ENCODE results near the gene MT1A.

The MT1A gene

DNA sequence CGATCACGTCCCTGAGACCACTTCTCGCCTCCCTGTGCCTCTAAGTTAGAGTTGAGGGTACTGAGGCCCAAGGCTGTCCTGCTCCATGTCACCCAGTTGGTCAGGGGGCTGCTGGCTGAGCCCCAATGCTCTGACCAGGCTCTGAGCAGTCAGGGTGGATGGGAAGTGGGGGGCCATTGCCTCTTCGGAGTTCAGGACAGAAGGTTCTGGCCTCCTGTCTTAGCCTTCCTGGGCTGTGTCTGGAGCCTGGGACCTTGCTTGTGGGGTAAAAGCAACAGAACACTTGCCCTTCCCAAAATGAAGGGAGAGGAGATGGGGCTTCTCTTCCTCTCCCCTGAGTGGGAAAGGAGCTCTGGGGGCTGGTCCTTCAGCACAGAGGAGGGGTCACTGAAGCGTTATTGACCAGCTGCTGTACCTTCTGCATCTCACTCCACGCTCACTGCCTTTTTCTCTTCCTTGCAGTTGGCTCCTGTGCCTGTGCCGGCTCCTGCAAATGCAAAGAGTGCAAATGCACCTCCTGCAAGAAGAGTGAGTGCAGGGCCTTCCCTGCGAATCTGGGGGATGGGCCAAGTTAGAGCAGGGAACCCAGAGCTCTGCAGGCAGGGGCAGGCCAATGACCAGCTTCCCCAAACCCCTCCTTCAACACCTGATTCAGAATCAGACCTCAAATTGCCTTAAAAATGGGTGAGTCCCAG, 44.4 kb downstream of the MT1A start:
- DNase-seq: no peak

DNA sequence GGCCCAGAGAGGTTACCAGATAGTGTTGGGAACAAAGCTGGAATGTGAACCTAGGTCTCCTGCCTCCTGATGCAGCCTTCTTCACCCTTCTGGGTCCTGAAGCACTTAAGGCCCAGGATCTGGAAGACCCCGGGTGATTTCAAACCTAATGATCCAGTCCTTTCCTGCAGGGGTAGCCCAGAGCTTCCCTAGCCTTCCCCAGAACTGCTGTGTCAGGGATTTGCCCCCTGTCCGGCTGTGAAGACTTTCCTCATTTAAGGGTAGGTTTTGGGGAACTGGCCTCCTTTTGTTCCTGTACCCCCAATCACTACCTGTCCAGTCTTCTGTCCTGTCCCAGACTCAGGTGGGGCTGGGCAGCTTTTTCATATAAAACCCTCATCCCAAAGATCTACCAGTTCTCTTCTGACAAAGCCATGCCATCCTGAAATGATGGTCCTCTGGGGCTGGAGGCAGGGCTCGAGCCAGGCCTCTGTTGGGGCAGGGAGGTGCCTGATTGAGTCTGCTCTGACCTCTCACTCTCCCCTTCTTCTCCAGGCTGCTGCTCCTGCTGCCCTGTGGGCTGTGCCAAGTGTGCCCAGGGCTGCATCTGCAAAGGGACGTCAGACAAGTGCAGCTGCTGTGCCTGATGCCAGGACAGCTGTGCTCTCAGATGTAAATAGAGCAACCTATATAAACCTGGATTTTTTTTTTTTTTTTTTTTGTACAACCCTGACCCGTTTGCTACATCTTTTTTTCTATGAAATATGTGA, 45.1 kb downstream of the MT1A start:
- DNase-seq: no peak

DNA sequence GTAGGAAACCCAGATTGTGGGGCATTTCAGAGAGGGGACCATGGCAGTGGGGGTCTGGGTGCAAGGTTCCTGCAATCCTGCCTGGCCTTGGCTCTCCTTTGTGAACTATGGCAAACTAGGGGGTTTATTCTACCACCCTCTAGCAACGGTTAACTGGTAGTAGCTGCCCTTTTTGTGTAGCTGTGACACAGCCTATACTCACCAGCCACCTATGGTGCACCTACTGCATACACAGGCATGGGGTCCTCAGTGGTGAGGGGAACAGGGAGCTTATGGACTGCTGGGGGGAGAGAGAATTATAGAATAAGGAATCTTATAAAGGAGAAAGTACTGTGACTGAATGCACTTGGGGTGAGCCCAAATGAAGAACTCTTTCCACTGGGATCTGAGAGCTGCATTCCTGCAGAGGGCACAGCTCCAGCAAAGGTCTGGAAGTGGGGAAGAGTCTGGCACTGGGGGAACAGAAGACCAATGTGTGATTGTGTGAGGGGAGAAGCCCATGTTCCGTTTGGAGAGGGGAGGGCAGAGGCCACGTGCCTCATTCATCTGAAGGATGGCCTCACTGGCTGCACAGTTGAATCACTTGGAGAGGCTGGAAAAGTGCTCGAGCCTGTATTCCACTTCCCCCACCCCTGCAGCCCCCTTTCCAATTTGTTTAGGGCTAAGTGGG, 45.9 kb downstream of the MT1A start:
- DNase-seq: no peak

DNA sequence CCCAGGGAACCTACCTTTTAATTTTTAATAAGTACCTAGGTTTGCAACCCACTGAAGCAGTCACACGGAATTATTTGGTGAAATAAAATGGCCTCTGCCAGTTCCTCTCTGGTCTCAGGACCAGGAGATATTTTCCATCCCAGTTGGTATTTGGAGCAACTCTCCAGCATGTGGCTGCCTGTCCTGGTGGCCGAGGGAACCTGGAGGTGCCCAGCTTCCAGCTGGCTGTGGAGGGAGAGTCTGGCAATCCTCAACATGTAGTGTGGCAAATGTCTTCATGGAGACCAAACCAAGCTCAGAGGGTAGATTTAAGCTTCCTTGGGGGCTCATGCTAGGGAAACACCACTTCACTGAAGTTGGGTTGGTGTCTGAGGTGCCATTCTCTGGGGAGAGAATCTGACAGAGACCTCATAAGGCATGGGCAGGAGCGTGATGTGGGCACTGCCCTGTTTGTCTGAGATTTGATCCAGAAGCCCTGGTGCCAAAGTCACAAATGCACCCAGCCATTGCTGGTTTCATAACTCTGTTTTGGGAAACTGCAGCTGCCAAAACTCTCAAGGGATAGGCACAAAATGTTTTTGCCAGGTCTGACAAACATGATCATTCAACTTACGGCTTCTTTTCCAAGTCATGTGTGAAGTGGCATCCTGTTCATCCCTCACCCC, 46.6 kb downstream of the MT1A start:
- DNase-seq: no peak

DNA sequence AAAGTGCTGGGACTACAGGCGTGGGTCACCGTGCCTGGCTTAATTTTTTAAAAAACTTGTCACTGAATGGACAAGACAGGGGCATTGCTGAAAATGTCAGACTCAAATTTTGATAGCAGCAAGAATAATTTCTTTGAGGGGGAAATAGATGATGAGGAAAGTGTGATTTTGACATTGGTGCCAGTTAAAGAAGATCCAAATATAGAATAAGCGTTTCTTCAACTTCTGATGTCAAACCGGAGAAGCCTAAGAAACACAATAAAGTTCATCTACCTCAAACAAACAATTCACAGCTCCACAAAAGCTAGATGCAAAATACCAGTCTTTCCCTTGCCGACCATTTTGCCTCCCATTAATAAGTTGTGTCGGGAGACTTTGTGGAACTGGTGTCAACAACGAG, 48.3 kb downstream of the MT1A start:
- no peak for DNase-seq

DNA sequence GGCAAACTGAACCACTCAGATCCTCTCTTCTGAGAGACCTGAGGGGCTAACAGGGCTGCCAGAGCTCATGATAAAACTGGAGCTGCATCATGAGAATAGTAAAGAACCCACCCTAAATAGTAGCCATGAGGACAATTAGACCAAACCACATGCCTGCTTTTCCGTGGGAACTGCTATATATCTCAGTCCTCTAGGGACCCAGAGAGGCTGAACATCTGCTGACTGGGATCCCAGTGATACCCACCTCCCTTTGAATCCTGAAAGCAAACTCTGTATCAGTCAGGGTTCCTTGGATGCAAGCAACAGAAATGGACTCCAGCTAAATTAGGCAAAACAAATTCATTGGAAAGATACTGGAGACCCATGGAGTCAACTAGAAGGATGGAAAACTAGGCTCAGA, 50.3 kb downstream of the MT1A start:
- DNase-seq: no peak

DNA sequence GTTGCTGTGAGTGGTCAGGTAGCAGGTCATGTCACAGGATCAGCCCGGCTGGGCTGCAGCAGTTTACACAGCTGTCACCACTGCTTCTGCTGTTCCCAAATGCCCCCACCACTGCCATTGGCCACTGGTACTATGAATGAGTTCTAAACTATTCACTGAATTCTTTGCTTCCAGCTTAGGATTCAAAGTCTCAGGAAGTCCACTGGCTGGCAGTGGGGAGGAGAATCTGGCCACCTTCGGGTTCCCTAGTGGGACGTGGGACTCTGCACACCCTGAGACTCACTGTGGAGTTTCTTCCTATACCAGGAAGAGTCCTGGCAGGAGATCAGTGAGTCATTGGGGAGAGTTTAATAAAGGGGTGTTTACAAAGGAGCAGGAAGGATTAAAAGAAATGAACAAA, 50.7 kb downstream of the MT1A start:
- DNase-seq: no peak
